ENCODE data around the gene RHOT2. TPM values are rescaled to one million over a fixed set of nuclear protein-coding genes. Genes with fewer than 3 reads are reported as not detected.

RHOT2 gene
- total RNA-seq, 1 experiment from 2014 or later = 210 TPM

DNA sequence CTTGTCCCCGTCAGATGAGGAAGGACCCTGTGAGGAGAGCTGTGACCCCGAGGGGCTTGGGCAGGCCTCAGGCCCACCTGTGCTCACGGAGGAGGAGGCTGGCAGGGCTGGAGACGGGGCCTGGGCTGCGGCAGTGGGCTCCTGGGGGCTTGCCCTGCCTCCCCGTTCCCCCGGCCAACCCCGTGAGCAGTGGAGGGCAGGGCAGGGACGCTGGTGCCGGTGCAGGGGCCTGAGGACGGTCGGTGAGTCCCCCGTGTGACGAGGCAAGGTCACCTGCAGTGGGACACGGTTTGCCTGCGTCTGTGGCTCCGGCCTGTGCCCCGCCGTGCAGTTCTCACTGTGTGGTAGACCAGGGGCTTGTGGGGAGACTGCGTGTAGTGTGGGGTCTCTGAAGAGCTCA is 8.3 kb upstream of the RHOT2 start:
- no peak overlapping the region for H4K91ac ChIP-seq (ENCODE audit: insufficient read length, low read depth, low read length)
- no peak overlapping the region for H2BK20ac ChIP-seq (ENCODE audit: low read depth, low read length, poor library complexity, severe bottlenecking)
- H2BK5ac ChIP-seq (ENCODE audit: insufficient read length, low read length) = no peak overlapping the region
- H2BK15ac ChIP-seq (ENCODE audit: low read depth, low read length) = no peak overlapping the region
- no peak overlapping the region for H2AK5ac ChIP-seq (ENCODE audit: insufficient read length, low read length)
- H3K23ac ChIP-seq (ENCODE audit: insufficient read length, low read depth, low read length) = no peak overlapping the region
- H3K4me2 ChIP-seq (ENCODE audit: insufficient read depth, insufficient read length, low read length) = no peak overlapping the region
- no peak overlapping the region for H2BK120ac ChIP-seq (ENCODE audit: low read depth, low read length, poor library complexity, severe bottlenecking)
- Mint-ChIP-seq H3K4me1 (peaks cover 0 to 5% of the 10 kb centered on the region in 2 experiments; a peak in 2 of 4 replicates), H3K27ac (no peak overlapping the region), H3K27me3 (ENCODE audit: low read depth) (no peaks in the 10 kb centered on the region), H3K36me3 (ENCODE audit: insufficient read depth in 1 of 3, low read depth in 3 of 3) (peaks cover 2 to 13% (median 8%) of the 10 kb centered on the region in 3 experiments; a peak in 5 of 7 replicates), H3K4me3 (no peak overlapping the region), H3K9me3 (no peaks in the 10 kb centered on the region)
- H3K4me1 ChIP-seq (ENCODE audit: insufficient read depth, low read length) = no peaks in the 10 kb centered on the region; the same call in 1 of the 2 replicates
- no peak overlapping the region for H3K9ac ChIP-seq (ENCODE audit: extremely low read depth, insufficient read length, low read length)
- WGBS (ENCODE audit: extremely low coverage, insufficient read length, low lambda C conversion rate) = no CpG with 5 or more reads among the region's 20 CpGs
- H3K4ac ChIP-seq (ENCODE audit: low read depth, low read length) = no peak overlapping the region
- no peak overlapping the region for H3K27ac ChIP-seq (ENCODE audit: insufficient read length, low read depth, low read length)
- no peaks in the 10 kb centered on the region for H3K79me1 ChIP-seq (ENCODE audit: insufficient read depth, low read depth, low read length, poor library complexity, severe bottlenecking)
- H3K56ac ChIP-seq (ENCODE audit: insufficient read length, low read depth, low read length) = no peak overlapping the region
- TF ChIP-seq, protein P1, sequence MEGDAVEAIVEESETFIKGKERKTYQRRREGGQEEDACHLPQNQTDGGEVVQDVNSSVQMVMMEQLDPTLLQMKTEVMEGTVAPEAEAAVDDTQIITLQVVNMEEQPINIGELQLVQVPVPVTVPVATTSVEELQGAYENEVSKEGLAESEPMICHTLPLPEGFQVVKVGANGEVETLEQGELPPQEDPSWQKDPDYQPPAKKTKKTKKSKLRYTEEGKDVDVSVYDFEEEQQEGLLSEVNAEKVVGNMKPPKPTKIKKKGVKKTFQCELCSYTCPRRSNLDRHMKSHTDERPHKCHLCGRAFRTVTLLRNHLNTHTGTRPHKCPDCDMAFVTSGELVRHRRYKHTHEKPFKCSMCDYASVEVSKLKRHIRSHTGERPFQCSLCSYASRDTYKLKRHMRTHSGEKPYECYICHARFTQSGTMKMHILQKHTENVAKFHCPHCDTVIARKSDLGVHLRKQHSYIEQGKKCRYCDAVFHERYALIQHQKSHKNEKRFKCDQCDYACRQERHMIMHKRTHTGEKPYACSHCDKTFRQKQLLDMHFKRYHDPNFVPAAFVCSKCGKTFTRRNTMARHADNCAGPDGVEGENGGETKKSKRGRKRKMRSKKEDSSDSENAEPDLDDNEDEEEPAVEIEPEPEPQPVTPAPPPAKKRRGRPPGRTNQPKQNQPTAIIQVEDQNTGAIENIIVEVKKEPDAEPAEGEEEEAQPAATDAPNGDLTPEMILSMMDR (conservative IDR thresholded peaks at IDR 0.05) = no peak
- H4K5ac ChIP-seq (ENCODE audit: insufficient read length, low read depth, low read length) = no peak overlapping the region
- no peak overlapping the region for H2BK12ac ChIP-seq (ENCODE audit: insufficient read length, low read depth, low read length)
- no peaks in the 10 kb centered on the region for H3K23me2 ChIP-seq (ENCODE audit: insufficient read length, low read depth, low read length, poor library complexity, severe bottlenecking)
- H3K14ac ChIP-seq (ENCODE audit: insufficient read depth, low read length) = no peak overlapping the region
- H4K8ac ChIP-seq (replicated peaks; ENCODE audit: insufficient read length, low read depth, low read length) = no peak overlapping the region
- no peaks in the 10 kb centered on the region for H3K79me2 ChIP-seq (ENCODE audit: insufficient read depth, low read length)
- H2AFZ ChIP-seq (ENCODE audit: low read length) = no peak overlapping the region
- no peak for DNase-seq
- no peaks in the 10 kb centered on the region for H3K9me3 ChIP-seq (ENCODE audit: control insufficient read depth, low read depth, low read length)
- no peaks in the 10 kb centered on the region for H3K27me3 ChIP-seq (ENCODE audit: insufficient read depth, low read length)
- H3T11ph ChIP-seq (ENCODE audit: low read length) = no peak overlapping the region
- no peak overlapping the region for H3K18ac ChIP-seq (ENCODE audit: insufficient read length, low read depth, low read length)
- H4K20me1 ChIP-seq (ENCODE audit: control insufficient read depth, insufficient read depth, insufficient read length) = no peaks in the 10 kb centered on the region

Measured in H9 (cell line).